GM21528 (cell line): ENCODE measurements around the gene ARHGAP12.
"Not testable (repeated sequence)": the region's sequence is repeated elsewhere in the genome, so short reads cannot be mapped to it uniquely, and the experiment has no call there.

ENCODE experiments used
- ATAC-seq: cut with Tn5 transposase; IDR thresholded peaks from one replicate; pipeline ENCODE4 v1.9.1; 2021; ENCODE audit warnings: mild to moderate bottlenecking, moderate library complexity; ENCODE audit not compliant: unreplicated experiment, low FRiP score

The ARHGAP12 gene

DNA sequence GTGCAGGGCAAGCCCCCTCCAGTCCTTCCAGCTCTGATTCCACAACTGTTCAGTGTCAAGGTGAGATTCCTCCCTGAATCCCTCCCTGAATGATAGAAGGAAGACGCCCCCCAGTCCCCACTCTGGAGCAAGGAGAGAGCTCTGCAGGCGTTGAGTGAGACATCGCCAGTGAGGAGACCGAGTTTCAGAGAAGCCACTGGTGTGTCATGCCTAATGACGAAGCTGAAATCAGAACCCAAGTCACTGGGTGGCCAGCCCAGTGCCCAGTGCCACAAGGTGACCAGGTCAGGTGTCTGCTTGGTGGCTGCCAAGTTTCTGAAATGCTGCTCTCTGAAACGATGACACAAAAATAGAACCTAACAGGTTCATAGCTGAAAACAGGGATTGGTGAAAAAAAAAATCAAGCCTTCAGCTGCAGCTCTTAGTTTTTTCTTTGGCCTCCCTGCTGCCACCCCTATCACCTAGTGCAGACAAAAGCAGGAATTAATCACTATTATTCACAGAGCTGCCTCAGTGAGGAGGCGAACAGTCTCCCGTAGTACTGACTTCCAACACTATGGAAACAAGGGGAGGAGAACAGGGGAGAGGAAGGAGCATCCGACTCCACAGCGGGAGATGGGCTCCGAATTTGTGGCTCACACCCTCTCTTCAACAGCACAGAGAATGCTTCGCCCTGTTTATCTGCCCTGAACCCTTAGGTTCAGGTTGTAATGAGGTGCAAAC lies 153.5 kb downstream of the ARHGAP12 start:
- no peak for ATAC-seq

GRCh38 chr10:31774299-31774900 lies 154.2 kb downstream of the ARHGAP12 start:
- ATAC-seq = no peak

- no peak for ATAC-seq
Observed at GRCh38 chr10:31773749-31774298, 154.8 kb downstream of the ARHGAP12 start.

GRCh38 chr10:31771331-31771831 lies 157.2 kb downstream of the ARHGAP12 start:
- no peak for ATAC-seq

GRCh38 chr10:31770307-31770902 lies 158.2 kb downstream of the ARHGAP12 start:
- ATAC-seq = peak; percentile 63

DNA sequence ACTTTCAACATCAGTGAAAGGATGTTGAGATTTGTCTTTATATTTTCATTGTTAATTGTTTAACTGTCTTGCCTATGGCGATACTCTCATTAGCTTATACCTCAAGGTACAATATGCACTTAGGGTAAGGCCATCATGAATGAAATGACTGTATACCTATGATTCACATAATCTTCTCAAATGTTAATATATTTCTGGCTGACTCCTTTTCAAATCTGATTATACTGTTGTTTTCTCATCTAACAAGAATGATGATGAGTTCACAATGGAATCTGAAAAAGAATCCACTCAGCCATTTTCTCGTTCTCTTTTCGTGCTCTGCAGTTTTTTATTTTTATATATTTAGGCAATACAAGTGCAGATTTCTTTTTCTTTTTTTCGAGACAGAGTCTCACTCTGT lies 159.1 kb downstream of the ARHGAP12 start:
- ATAC-seq = no peak

GRCh38 chr10:31768935-31769334 lies 159.7 kb downstream of the ARHGAP12 start:
- ATAC-seq = not testable (repeated sequence)

DNA sequence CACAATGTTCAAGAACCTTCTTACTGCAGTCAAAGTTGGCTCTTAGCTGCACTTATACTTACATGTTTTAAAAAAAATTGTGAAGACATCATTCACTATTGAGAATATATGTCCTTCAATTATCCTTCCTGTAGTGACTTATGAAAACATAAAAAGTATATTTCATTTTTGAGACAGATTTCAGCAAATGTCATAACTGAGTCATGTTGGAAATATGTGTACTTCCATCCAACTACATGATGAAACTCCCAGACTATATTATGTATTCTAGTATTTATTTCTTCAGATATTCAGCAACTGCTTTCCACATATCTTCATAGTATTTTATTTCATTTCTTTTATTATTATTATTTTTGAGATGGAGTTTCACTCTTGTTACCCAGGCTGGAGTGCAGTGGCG lies 160.2 kb downstream of the ARHGAP12 start:
- no peak for ATAC-seq

DNA sequence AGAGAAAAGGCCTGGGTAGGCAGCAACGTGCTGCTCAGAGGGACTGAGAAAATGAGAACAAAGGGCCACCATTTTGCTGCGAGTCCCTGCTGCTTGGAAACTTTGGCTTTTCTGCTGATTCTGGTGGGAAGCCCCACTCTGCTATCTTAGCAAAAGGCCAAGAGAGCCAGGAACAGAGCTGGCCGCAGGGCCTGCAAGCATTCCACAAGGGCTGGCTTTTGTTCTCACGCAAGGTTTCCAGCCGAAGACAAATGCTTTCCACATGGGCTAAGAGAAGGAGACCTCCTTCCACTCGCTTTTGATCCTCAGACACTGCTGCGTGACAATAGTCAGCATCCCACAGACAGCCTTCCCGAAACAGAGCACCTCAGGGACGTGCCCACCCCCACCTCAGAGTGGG lies 163.1 kb downstream of the ARHGAP12 start:
- ATAC-seq = no peak

DNA sequence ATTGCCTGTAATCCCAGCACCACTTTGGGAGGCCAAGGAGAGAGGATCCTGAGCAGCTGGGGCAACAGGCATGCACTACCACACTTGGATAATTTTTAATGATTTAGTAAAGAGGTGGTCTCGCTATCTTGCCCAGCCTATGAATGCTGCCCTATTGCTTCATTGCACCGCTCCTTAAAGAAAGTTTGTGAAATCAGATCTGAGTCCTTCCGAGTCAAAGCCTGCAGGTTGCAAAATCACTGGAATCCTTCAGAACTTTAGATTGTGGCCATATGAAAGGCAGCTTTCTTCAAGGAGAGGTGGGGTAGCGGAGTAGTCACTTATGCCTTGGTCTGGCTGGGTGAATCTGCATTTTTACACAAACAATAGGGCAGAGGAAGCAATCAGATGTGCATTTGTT lies 166.3 kb downstream of the ARHGAP12 start:
- ATAC-seq = no peak

DNA sequence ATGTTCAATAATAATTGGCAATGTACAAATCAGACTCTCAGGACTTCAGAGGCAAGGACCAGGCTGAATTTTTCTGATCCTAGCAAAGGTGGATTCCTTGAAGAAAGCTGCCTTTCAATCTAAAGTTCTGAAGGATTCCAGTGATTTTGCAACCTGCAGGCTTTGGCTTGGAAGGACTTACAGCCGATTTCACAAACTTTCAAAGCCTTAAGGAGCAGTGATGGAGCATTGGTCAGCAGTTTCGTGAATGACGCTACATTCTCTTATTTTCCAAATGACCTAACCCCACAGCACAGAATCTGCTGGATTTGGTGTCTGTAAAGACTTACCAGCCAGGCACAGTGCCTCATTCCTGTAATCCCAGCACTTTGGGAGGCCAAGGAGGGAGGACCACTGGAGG lies 167.5 kb downstream of the ARHGAP12 start:
- ATAC-seq = no peak

DNA sequence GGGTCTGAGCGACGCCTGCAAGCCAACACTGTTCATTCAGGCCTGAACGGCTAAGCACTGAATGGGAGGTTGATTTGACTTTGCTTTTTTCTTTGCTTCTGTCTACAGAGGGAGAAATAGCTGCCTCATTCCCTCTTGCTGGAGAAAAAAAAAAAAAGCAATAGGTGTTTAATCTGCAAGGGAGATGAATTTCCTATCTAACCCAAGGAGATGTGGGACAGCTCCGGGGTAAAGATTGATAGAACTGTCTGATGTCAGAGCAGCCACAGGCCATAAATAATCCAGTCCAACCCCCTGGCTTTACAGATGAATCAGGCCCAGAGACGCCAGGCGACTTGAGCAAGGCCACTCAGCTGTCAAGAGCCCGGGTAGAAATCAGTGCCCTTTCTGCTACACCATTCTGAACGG lies 168.0 kb downstream of the ARHGAP12 start:
- no peak for ATAC-seq

GRCh38 chr10:31759799-31760626 lies 168.6 kb downstream of the ARHGAP12 start:
- ATAC-seq = peak; percentile 95

- ATAC-seq = no peak
Observed at GRCh38 chr10:31759124-31759798, 169.4 kb downstream of the ARHGAP12 start.

DNA sequence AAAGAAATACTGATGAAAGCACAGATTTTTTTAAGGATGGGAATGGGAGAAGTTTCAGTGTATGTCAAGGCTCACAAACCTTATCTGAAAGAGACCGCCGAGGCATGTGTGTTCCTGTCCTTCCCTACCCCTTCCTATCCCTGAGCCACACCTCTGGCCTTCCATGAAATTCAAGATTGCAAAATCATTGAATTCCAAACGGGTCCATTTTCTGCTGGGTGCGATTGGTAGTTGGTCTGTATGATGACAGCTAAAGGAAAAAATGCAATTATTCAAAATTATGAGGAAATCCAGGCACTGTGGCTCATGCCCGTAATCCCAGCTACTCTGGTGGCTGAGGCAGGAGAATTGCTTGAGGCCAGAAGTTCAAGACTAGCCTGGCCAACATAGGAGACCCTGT lies 170.1 kb downstream of the ARHGAP12 start:
- ATAC-seq = no peak

DNA sequence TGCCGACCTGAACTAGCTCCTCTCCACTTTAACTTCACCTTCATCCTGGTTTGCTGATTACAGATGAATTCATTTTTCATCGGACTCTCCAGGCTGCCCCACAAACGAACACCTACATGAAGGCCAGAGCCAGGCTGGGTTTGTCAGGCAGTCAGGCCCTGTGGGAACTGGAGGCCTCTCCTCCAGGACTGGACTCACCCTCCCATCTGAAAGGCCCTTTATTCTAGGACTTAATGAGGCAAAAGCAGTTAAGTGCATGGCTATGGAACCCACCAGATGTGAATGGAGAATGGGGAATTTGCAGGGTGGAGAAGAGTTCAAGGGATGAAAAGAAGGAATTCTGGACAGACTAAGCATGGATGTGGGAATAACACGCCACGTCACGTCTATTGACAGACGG lies 170.8 kb downstream of the ARHGAP12 start:
- ATAC-seq = no peak

- no peak for ATAC-seq
Observed at GRCh38 chr10:31757386-31757791, 171.2 kb downstream of the ARHGAP12 start.

GRCh38 chr10:31756729-31757110 lies 171.9 kb downstream of the ARHGAP12 start:
- ATAC-seq = no peak

GRCh38 chr10:31756101-31756728 lies 172.4 kb downstream of the ARHGAP12 start:
- no peak for ATAC-seq
